Activated naive CD4-positive, alpha-beta T cell treated with anti-CD3 and anti-CD28 coated beads, Interleukin-2, amount 50 U/mL, for 16 hours (primary cell): Measurements from ENCODE around the gene TIMM9.
A peak's percentile ranks its signal among the peaks of the same experiment; 100 is the strongest.
"Not testable (repeated sequence)": the region's sequence is repeated elsewhere in the genome, so short reads cannot be mapped to it uniquely, and the experiment has no call there.

Source experiments
- DNase-seq: peaks from one replicate; pipeline ENCODE4 v3.0.0-alpha.2; 2020

The TIMM9 gene, protein sequence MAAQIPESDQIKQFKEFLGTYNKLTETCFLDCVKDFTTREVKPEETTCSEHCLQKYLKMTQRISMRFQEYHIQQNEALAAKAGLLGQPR

GRCh38 chr14:58427281-58428117, at the start of gene TIMM9, which contains the start of gene KIAA0586:
TIMM9 (minus strand) TSS chr14:58427531; CDS start chr14:58411945, 15,586 bp downstream.
KIAA0586 (plus strand) TSS chr14:58427719; CDS start chr14:58428265, 546 bp downstream.
- DNase-seq: peak; percentile 96

DNA sequence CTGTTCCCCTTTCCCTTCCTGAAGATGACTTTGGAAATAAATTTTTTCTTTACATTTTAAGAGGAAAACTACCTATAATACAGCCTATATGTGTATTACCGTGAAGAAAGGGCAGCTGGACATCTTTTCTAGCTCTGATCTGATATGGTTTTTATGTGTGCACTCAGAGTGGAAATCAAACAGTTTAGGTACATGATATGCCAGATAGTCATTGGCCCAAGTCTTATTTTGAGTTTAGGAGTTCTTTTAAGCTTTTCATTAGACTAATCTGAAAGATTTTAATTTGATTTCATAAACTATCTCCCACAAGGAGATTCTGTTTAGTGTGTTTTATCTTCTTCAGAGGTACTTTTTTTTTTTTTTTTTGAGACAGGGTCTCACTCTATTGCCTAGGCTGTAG, 49.0 kb upstream of the TIMM9 start:
- DNase-seq: no peak

- no peak for DNase-seq
Measured at GRCh38 chr14:58469309-58469708, 42.0 kb upstream of the TIMM9 start.

DNA sequence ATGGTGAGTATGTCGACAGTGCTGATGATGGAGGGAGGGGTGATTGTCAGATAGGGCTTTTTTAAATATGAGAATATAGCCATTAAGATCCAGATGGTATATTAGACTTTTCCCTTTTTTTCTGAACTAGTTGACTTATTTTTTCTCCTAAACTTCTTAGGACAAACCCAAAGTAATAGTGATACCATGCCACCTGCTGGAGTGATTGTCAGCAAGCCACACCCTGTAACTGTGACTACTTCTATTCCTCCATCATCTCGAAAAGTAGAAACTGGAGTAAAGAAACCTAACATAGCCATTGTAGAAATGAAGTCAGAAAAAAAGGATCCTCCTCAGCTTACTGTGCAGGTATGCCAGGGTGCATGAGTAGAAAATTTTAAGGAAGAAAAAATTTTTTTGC, 40.2 kb upstream of the TIMM9 start:
- no peak for DNase-seq

- no peak for DNase-seq
Measured at GRCh38 chr14:58466459-58466858, 39.1 kb upstream of the TIMM9 start.

DNA sequence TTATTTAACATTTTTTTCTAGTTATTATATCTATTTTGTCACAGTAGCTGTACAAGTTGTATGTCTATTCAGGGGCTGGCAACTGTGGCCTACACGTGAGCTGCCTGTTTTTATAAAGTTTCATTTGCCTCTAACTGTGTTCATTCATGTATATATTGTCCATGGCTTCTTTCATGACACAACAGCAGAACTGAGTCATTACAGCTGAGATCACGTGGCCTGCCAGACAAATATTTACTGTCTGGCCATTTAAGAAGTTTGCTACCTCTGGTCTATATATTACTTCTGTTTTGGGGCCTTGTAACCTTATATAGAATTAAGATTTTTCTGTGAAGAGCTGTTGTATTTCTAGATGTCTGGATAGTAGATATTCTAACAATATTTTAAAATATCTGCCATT, 38.1 kb upstream of the TIMM9 start:
- no peak for DNase-seq

- no peak for DNase-seq
Measured at GRCh38 chr14:58464652-58465051, 37.3 kb upstream of the TIMM9 start.

DNA sequence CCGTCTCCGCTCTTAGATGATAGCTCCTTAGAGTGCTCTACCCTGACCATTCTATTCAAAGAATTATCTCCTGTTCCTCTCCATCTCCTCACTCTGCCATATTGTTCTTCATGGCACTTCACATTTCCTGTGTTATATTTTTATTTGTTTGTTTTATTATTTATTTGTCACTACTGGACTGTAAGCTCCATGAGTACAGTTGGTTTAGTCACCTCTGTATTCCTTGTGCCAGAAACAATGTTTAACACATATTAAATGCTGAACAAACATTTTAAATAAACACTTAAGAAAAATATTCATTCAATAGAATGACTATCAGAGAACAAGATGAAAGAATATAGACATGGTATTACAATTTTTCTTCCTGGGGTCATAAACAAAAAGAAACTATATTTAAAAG, 35.8 kb upstream of the TIMM9 start:
- no peak for DNase-seq

- no peak for DNase-seq
Measured at GRCh38 chr14:58460772-58461171, 33.4 kb upstream of the TIMM9 start.

GRCh38 chr14:58455593-58456265, 28.4 kb upstream of the TIMM9 start:
- no peak for DNase-seq

- no peak for DNase-seq
Measured at GRCh38 chr14:58444627-58445026, 17.3 kb upstream of the TIMM9 start.

DNA sequence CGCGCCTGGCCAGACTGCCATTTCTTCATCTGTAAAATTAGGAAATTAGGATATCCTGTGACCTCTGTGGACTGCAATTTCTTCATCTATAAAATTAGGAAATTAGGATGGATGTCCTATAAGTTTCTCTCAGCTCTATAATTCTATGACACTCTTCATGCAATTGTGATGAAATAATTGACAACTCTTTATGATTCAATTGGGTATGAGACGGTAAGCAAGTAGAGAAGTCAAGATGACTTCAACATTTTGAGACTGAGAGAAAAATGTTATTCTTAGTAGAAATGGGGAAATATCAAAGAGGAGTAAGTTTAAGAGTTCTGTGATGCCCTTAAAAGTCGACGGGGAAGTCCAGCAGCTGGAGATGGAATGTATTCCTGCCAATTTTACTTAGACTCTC, 12.1 kb upstream of the TIMM9 start:
- no peak for DNase-seq

DNA sequence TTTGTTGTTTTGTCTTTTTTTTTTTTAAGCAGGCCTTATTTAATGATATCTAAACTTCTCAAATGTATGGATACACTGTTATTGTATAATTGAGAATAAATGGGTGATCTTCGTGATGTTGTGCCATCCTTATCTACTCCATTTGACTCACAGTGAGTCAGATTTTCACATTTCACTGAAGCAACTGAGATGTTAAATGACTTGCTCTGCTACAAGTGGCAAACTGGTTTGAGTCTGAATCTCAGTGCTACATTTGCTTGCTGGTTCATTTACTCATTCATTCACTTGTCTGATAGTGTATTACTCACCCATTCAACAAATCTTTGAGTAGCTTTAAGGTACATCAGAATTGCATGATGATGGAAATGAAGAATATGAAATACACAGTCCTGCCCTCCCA, 2.8 kb upstream of the TIMM9 start:
- no peak for DNase-seq

GRCh38 chr14:58428118-58428683, 870 bp upstream of the TIMM9 start:
- no peak for DNase-seq

DNA sequence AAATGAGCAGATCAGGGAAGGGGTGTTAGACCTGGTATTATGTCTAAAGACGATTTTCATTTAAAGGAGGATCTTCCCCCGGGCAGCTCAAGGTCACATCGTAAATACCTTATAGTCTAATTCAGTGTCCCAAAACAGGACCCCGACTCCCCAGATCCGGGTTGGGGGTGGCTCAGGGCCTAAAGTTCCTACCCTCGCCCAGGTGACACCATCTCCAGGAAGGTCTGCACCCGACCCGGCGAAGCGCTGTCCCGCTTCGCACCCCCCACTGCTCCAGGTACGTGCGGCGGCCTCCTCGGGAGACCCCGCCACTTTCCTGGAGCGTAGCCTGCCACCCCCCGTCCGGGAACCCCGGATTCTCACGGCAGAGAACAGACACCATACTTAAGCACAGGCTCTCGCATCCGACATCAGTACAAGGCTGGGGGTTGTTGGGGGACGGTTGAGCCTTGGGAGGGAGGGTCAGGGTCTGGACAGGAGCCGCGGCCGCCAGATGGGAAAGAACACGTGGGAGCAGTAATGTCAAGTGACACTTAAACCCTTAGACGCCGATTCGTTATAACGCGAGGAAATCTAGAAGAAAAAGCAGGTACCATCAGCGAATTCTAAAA, 556 bp downstream of the TIMM9 start:
- DNase-seq: peak; percentile 54

- DNase-seq: not testable (repeated sequence)
Measured at GRCh38 chr14:58416934-58417333, 10.4 kb downstream of the TIMM9 start.

GRCh38 chr14:58415636-58416547, 11.4 kb downstream of the TIMM9 start:
- no peak for DNase-seq

- no peak for DNase-seq
Measured at GRCh38 chr14:58414845-58415244, 12.5 kb downstream of the TIMM9 start.

DNA sequence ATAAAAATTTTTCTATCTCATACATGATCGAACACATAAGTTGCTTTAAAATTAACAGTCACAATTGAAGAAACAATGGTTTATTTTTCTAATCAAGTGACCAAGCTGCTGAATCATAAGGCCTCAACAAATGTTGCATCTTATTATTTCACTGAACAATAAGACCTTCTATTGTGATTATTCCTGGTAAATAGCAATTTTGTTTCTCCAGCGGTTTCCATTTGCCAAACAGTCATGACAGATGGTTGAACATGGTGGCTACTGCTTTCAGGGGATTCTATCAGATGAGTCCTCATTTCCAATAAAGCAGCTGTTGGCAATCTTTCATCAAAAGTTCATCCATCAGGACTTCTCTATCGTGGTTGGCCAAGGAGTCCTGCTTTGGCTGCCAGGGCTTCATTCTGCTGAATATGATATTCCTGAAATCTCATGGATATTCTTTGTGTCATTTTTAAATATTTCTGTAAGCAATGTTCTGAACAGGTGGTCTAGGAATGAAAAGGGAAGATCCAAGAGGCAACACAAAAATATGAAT, 18.6 kb downstream of the TIMM9 start:
- no peak for DNase-seq

DNA sequence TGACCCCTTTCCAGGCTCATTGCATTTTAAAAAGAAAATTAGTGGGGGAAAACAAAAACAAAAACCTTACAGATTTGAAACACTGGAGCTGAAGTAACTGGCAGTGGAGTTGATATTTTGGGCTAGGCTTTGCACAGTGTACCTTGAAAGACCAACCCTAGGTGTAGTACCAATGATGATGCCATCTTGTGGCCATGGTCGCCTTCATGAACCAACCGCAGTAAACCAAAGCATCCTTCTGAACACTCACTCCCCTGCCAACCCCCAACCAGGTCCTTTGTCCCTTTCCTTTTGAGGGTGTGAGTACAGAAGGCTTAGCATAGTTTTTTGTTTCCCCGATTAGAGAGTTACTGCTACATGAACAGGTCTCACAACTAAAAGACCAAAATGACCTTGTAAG, 25.7 kb downstream of the TIMM9 start:
- no peak for DNase-seq

DNA sequence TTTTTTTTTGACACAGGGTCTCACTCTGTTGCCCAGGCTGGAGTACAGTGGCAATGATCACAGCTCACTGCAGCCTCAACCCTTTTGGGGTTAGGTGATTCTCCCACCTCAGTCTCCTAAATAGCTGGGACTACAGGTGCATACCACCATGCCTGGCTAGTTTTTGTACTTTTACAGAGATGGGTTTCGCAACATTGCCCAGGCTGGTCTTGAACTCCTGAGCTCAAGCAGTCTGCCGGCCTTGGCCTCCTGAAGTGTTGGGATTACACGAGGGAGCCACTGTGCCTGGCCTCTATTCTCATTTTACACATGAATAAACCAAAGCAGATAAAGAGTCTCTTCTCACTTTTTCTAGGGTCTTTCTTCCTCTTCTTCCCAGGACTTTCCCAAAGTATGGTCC, 28.4 kb downstream of the TIMM9 start:
- no peak for DNase-seq

GRCh38 chr14:58398495-58398894, 28.8 kb downstream of the TIMM9 start:
- no peak for DNase-seq
